OCI-LY3 (cell line): ENCODE results near the gene TSHR.

ENCODE experiments used
- H2AFZ ChIP-seq: fragments of 200-600, 300-600 bp; shearing (Covaris generic); 2 replicates; pipeline ENCODE4 v1.6.0; 2014; ENCODE audit warnings: antibody characterized with exemption, low read depth, low read length
- H3K27ac ChIP-seq: fragments of 200-600, 300-600 bp; sonication (generic); 2 replicates; pipeline ENCODE4 v1.5.1; 2014; ENCODE audit warnings: mild to moderate bottlenecking, low read length, moderate library complexity, mixed read lengths
- H3K27me3 ChIP-seq: fragments of 200-600, 300-600 bp; sonication (generic); 2 replicates; pipeline ENCODE4 v1.6.1; 2014; ENCODE audit warnings: low read depth, low read length, mixed read lengths
- H3K36me3 ChIP-seq: fragments of 200-600, 300-600 bp; sonication (generic); replicated peaks from 2 replicates; pipeline ENCODE3; 2014; ENCODE audit warnings: low read depth, low read length, mixed read lengths
- H3K4me1 ChIP-seq: fragments of 300-600, 200-600 bp; sonication (generic); 2 replicates; pipeline ENCODE4 v1.6.1; 2014; ENCODE audit warnings: low read length, mixed read lengths
- H3K4me2 ChIP-seq: fragments of 200-600, 300-600 bp; sonication (generic); 2 replicates; pipeline ENCODE4 v1.6.1; 2014; ENCODE audit warnings: low read length, mixed read lengths
- H3K4me3 ChIP-seq: fragments of 300-600, 200-600 bp; sonication (generic); 2 replicates; pipeline ENCODE4 v1.5.1; 2014; ENCODE audit warnings: antibody characterized with exemption, mild to moderate bottlenecking, low read length, moderate library complexity
- H3K79me2 ChIP-seq: fragments of 300-600, 200-600 bp; shearing (Covaris generic); 2 replicates; pipeline ENCODE4 v1.6.1; 2014; ENCODE audit warnings: mild to moderate bottlenecking, low read length, mixed read lengths
- H3K9ac ChIP-seq: fragments of 300-600, 200-600 bp; shearing (Covaris generic); 2 replicates; pipeline ENCODE4 v1.6.0; 2014; ENCODE audit warnings: mild to moderate bottlenecking, low read length, moderate library complexity
- H3K9me3 ChIP-seq: fragments of 200-600, 300-600 bp; shearing (Covaris generic); 2 replicates; pipeline ENCODE4 v1.6.1; 2014; ENCODE audit warnings: low read length, mixed read lengths; ENCODE audit not compliant: insufficient read depth
- H4K20me1 ChIP-seq: fragments of 200-600, 300-600 bp; sonication (generic); 2 replicates; pipeline ENCODE4 v1.6.1; 2016; ENCODE audit warnings: low read length, mixed read lengths; ENCODE audit not compliant: insufficient read depth
- EZH2phosphoT487 ChIP-seq: fragments of 200-600 bp; shearing (Covaris generic); IDR thresholded peaks from 2 replicates; pipeline ENCODE4 v1.6.1; 2018; ENCODE audit warnings: antibody characterized with exemption, mixed run types, low read depth
- TF ChIP-seq, protein P1 (sequence below): fragments of 200-600, 300-600 bp; sonication (generic); IDR thresholded peaks from 2 replicates; pipeline ENCODE4 v1.5.1; 2014; ENCODE audit warnings: antibody characterized with exemption, low read length, low read depth

The TSHR gene

DNA sequence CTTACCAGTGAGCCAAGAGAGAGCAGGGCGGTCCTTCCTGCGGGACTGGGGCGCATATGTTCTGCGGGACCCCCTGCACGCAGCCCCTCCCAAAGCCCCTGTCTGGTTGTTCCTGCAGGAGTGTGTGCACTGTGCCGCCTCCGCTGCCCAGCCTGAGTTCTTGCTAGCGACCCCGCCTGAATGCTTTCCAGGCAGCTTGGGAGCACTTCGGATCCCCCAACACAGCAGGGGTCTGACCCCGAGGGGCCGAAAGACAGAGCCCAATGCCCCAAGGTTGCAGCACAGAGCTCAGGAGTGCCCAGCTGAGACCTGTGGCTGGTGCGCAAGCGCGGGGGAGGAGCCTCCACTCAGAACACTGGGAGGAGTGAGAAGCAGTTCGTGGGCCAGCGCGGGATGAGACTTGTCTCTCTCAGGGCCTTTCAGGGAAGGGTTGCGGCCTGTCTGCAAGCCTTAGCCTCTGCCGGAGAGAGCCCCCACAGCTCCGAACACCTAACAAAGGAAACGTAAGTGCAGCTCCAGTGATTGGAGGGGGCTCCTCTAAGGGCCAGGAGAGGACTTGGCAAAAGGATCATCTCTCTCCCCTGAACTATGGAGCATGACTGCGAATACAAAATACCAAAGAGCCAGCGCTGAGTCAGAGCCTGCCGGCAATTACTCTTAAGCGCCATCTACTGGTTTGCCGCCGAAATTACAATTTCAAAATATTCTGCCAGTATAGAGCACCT is 214.8 kb downstream of the TSHR start:
- Histone ChIP-seq H3K4me1 (peaks cover 35% of the 10 kb centered on the region), H3K9me3 (no peaks in the 10 kb centered on the region), H3K4me3 (peak overlapping the region; percentile 78), H3K9ac (peak overlapping the region; percentile 83), H2AFZ (peak overlapping the region; percentile 70), H3K79me2 (no peaks in the 10 kb centered on the region), H3K27ac (peak overlapping the region; percentile 84), H4K20me1 (0 out of 2 replicates have a peak, but pooled peaks cover 4% of the 10 kb centered on the region), H3K36me3 (no peaks in the 10 kb centered on the region), H3K4me2 (peak overlapping the region; percentile 89), H3K27me3 (no peaks in the 10 kb centered on the region)
- TF ChIP-seq, protein P1, sequence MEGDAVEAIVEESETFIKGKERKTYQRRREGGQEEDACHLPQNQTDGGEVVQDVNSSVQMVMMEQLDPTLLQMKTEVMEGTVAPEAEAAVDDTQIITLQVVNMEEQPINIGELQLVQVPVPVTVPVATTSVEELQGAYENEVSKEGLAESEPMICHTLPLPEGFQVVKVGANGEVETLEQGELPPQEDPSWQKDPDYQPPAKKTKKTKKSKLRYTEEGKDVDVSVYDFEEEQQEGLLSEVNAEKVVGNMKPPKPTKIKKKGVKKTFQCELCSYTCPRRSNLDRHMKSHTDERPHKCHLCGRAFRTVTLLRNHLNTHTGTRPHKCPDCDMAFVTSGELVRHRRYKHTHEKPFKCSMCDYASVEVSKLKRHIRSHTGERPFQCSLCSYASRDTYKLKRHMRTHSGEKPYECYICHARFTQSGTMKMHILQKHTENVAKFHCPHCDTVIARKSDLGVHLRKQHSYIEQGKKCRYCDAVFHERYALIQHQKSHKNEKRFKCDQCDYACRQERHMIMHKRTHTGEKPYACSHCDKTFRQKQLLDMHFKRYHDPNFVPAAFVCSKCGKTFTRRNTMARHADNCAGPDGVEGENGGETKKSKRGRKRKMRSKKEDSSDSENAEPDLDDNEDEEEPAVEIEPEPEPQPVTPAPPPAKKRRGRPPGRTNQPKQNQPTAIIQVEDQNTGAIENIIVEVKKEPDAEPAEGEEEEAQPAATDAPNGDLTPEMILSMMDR = peak; percentile 81
- no peak for TF ChIP-seq EZH2phosphoT487

DNA sequence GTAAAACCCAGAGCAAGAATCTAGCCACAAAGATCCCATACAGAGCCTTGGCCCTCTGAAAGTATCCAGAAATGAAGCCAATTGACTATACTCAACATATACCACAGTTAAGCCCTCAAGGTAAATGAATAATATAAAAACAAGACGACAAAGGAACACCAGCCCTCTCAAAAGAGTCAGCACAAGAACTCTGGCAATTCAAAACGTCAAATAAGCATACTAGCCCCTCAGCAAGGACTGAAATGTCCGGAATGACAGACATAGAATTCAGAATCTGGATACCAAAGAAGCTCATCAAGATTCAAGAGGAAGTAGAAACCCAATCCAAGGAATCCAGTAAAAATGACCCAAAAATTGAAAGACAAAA is 215.4 kb downstream of the TSHR start:
- H3K4me3 ChIP-seq = peak overlapping the region; percentile 78

DNA sequence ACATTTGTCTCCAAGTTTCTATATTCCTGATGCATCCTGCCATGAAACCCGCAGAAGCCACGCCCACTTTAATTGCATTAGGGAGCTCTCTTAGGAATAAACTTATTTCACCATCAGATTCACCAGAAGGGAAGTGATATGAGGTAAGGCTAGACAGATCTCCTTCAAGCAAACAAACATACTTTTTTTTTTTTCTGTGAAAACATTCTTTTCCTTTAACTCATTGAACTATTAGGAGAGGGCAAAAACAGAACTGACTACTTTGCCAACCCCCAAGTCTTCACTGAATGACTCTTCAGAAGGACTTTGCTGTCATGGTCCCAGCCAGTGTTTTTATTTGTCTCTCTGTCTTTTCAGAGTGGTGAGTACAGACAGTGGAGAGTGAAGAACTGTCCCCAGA is 216.9 kb downstream of the TSHR start:
- Histone ChIP-seq H2AFZ (no peak overlapping the region), H3K27me3 (no peaks in the 10 kb centered on the region), H3K36me3 (no peaks in the 10 kb centered on the region), H3K9me3 (no peaks in the 10 kb centered on the region), H3K4me1 (peaks cover 36% of the 10 kb centered on the region), H3K79me2 (no peaks in the 10 kb centered on the region), H3K27ac (0 out of 2 replicates have a peak overlapping the region, but pooled peaks have one; percentile 4), H3K4me3 (no peak overlapping the region), H3K9ac (no peak overlapping the region), H3K4me2 (peak overlapping the region; percentile 49), H4K20me1 (0 out of 2 replicates have a peak, but pooled peaks cover 4% of the 10 kb centered on the region)
- TF ChIP-seq EZH2phosphoT487 = no peak
- TF ChIP-seq, protein P1 = no peak

More for the DNA sequence above, 215.4 kb downstream of the TSHR start:
- TF ChIP-seq EZH2phosphoT487 = no peak
- TF ChIP-seq, protein P1 = no peak
- H3K27ac ChIP-seq = peak overlapping the region; percentile 84; the same call in 1 of the 2 replicates
- peaks cover 35% of the 10 kb centered on the region for H3K4me1 ChIP-seq
- no peaks in the 10 kb centered on the region for H3K9me3 ChIP-seq
- H4K20me1 ChIP-seq = 0 out of 2 replicates have a peak, but pooled peaks cover 4% of the 10 kb centered on the region
- H3K36me3 ChIP-seq = no peaks in the 10 kb centered on the region
- no peak overlapping the region for H2AFZ ChIP-seq
- H3K27me3 ChIP-seq = no peaks in the 10 kb centered on the region
- peak overlapping the region; percentile 89 for H3K4me2 ChIP-seq
- 0 out of 2 replicates have a peak overlapping the region, but pooled peaks have one; percentile 83 for H3K9ac ChIP-seq
- no peaks in the 10 kb centered on the region for H3K79me2 ChIP-seq

DNA sequence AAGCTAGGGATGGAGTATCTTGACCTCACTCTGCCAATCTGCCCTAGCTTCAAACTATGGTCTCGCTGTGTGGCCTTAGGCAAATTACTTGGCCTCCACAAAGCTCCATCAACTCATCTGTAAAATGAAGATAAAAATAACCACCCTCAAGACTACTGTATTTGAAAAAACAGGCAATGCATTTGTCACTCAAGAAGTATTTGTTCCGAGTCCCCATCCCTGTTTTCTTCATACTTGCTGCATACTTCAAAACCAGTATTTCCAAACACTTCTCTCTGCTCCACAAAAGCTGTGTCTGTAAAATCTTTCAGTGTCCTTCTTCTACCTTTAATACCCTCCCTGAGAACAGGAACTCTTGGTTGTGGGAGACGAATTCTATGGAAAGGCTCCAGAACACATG is 217.5 kb downstream of the TSHR start:
- no peaks in the 10 kb centered on the region for H3K27me3 ChIP-seq
- H3K36me3 ChIP-seq = peaks cover 2% of the 10 kb centered on the region
- TF ChIP-seq, protein P1 = no peak
- TF ChIP-seq EZH2phosphoT487 = no peak
- 0 out of 2 replicates have a peak overlapping the region, but pooled peaks have one; percentile 4 for H3K27ac ChIP-seq
- 0 out of 2 replicates have a peak, but pooled peaks cover 4% of the 10 kb centered on the region for H4K20me1 ChIP-seq
- no peak overlapping the region for H3K4me3 ChIP-seq
- no peak overlapping the region for H3K9ac ChIP-seq
- H3K4me1 ChIP-seq = peaks cover 42% of the 10 kb centered on the region
- H3K79me2 ChIP-seq = no peaks in the 10 kb centered on the region
- H2AFZ ChIP-seq = no peak overlapping the region
- H3K9me3 ChIP-seq = no peaks in the 10 kb centered on the region
- H3K4me2 ChIP-seq = peak overlapping the region; percentile 49
